ENCODE measurements around the gene EFNA5.

EFNA5 gene

DNA sequence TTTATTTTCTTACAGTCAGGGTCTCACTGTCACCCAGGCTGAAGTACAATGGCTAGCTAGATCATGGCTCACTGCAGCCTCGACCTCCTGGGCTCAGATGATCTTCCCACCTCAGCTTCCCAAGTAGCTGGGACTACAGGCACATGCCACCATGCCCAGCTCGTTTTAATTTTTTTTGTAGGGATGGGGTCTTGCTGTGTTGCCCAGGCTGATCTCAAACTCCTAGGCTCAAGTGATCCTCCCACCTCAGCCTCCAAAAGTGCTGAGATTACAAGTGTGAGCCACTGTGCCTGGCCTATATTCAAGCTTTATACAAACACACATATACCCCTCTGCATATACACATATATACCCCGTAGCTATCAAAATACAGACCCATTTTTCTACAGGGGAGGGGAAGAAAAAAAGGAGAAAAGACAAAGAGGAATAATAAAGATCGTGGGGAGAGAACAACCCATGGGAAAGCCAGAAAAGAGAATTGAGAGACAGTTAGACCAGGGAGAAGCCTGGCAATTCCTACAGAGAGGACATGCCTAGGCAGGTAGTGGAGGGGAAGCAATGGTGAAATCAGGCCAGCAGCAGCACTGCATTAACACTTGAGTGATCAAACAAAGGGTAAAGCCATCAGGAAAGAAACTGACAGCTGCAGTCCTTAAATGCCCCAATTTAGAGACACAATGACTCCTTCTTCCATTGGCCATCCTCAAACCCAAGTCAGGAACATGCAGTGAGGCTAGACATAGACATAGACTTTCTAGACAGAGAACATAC, 102.7 kb downstream of the EFNA5 start:
- DNase-seq, result no peak

DNA sequence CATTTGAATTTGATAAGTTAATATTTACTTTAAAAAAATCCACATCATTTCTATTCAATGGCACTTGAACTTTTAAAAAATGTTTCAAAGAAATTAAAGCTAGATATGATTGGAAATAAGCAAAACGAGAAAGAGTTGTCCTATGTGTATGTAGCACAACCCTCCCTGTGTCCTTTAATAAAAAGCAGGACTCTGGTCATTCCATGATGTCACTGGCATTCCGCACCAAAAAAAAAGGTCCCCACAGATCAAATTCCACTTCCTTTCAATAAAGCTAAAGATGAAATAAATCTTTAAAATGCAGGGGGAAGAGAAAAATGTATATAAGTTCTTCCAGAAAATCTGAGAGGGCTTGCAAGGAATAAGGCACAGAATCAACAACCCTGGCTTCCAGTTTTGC, 103.8 kb downstream of the EFNA5 start:
- DNase-seq, result no peak

DNA sequence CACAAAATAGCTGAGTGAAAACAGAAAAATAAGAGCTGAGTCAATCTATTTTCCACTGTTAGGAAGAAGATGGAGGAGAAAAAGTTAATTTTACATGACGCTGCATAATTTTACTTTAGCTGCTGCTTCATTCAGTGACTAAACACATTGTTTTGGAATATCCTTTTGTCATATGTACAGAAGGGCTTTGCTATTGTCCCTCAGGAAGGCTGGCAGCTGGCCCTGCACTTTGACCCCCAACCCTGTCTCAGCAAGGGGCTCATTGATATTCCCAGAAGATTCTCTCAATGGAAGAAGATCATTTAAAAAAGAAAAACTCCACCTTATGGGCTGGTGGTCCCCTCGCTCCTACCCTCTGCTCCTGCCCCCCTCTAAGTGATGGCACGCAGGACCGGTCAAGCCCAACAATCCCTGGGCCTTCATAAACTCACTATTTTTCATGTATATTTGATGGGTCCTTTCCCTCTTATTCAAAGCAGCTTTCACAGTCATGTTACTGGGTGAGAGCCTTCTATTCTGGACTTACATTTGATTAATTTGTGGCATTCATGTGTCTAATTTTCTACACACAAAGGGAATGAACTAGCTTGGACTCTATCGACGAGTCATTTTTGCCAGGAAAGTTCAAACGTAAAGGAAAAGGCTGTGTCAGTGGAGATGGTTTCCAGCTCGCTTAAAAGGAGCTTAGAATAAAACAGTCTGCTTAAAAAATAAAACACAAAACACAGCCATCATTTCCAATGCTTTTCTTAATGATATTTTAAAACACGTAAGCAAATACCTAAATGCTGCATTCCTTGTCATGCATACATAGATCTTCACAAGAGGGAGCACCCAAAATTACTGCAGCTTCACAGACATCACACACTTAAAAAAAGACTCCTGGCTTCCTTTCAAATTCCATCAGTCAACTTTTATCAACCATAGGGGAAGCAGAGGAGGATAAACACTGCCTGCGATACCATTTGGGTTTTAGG, 104.7 kb downstream of the EFNA5 start:
- no peak for DNase-seq

DNA sequence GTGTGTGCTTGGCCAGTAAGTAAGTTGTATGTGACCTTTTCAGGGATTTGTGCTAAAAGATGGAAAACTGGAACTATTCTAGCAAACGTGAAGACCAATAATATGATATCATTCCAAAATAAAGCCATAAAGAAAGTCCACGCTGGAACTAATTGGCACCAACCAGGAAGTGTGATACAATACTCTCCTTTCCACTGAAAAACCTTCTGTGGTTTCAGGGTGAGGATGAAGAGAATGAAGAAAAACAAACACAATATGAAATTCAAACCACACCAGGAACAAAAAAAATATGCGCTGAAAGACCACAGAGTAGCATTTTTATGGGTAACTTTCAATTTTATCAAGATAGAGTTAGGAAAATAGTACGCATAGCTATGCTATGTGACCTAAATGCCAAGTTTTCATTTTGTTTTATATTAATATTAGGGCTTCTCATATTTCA, 105.8 kb downstream of the EFNA5 start:
- DNase-seq, result no peak

DNA sequence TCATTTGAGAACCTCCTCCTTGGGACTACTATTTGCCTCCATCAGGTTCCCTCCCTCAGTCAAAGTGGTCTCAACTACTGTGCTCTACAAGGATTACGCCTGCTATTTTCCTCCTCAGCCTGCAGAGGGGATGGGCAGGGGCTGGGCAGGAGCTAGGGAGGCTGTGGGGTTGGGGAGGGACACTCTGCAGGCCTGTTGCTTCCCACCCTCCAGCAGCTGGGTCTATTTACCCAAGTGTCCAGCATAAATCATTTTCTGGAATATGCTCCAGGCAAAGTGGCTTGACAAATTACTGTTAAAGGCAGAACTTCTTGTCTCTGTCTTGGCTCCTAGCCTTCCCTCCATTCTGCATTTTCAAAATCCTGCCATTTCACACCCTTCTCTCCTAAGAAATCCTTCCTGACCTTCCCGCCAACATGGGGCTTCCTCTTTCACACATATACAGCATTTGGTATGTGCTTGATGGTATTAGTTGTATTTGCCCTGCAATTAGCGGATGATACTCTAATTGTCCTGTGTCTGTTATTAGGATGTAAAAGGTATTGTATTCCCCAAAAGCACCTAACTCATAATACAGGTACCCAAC, 106.7 kb downstream of the EFNA5 start:
- no peak for DNase-seq

DNA sequence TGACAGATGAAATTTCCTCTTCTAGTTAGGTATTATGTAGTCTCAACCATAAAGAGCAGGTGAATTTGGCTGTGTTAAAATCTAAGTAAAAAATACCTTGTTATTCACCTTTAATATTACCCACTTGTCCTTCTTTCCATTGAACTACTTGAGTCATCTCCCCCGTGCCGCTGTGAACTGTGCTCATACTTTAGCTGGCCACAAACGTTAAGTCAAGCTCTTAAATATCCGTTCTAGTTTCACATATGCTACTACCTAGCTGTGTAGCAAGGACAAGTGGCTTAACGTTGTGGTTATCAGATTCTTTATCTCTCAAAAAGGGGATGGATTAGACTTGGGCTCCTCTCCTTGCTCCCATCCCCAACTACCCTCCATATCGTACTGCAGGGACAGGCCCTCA, 110.4 kb downstream of the EFNA5 start:
- no peak for DNase-seq

DNA sequence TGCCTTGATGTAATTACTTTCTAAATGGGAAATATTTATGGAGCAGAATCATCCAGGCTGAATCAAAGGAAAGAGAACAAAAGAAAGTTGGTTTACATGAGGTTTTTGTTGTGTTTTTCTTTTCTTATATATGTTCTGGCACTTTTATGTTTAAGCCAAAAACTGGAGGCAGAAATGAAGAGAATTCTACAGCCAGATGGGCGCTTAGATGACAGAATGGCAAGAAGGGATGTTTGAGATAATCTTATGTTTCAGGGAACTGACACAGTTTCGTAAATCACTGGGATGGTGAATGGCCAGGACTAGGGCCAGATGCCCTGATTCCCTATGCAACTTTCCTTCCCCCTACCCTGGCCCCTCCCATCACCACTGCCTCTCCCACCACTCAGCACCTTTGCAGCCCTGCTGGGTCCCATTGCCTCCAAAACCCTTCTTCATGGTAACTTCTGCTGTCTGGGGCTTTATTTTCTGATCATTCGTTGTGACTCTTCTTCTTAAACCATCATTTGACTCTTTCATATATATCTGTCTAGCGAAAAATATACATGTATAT, 111.8 kb downstream of the EFNA5 start:
- no peak for DNase-seq

DNA sequence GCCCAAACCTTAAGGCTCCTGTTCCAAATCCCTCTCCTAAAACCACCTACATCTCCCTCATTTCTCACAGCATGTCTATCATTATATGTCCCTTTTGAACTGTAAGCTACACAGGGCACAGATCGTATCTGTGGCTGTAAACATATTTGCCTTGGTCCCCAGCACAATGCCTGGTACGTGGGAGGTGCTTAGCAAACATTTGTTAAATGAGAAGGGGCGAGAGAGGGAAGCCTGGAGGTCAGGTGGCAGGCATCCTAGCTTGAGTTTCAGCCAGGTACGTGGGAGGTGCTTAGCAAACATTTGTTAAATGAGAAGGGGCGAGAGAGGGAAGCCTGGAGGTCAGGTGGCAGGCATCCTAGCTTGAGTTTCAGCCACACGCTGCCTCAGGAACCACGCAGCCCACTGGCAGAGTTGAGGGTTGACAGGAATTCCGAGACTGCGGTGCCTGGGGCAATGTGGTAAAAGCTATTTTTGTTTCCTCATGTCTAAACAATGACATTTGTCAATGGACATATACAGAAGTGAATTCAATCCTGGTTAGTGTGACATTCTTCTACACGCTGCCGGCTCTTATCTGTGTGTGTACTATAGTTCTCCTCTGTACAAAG, 113.6 kb downstream of the EFNA5 start:
- no peak for DNase-seq

DNA sequence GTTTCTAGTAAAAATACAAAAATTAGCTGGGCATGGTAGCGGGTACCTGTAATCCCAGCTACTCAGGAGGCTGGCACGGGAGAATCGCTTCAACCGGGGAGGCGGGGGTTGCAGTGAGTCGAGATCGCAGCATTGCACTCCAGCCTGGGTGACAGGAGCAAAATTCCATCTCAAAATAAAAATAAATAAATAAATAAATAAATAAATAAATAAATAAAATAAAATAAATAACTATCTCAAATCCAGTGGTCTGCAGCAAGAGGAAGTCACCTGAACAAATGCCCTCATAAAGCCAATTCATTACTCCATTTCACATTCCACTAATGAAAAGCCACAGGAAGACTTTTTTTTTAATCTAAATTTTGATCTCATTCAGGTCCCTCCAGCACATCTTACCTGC, 114.2 kb downstream of the EFNA5 start:
- DNase-seq, result no peak

DNA sequence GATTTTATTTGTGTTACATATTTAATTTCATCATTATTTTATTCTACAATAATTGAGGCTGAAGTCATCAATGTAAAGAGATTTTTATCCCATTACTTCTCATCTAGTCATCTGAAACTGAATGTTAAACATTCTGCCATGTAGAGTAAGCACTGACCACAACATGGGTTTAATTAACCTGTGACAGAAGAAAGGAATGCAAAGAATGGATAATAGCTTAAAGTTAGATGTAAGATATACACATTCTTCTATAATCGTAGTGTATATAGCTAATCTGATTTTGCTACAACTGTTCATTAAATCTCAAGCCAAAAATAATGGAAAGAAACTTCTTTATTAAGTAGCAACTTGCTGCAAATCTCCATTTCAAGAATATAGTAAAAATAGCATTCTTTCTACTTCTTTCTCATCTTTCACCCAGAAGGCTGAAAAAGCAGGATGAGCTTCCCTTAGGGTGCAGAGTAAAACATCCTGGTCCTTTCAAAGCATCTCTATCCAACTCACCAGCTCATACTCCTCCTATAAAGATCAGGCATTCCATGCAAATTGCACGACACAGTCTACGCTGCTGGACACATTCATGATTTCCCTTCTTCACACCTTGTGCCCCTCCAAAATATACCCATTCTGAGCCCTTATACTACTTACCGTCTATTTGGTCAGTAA, 115.2 kb downstream of the EFNA5 start:
- no peak for DNase-seq

DNA sequence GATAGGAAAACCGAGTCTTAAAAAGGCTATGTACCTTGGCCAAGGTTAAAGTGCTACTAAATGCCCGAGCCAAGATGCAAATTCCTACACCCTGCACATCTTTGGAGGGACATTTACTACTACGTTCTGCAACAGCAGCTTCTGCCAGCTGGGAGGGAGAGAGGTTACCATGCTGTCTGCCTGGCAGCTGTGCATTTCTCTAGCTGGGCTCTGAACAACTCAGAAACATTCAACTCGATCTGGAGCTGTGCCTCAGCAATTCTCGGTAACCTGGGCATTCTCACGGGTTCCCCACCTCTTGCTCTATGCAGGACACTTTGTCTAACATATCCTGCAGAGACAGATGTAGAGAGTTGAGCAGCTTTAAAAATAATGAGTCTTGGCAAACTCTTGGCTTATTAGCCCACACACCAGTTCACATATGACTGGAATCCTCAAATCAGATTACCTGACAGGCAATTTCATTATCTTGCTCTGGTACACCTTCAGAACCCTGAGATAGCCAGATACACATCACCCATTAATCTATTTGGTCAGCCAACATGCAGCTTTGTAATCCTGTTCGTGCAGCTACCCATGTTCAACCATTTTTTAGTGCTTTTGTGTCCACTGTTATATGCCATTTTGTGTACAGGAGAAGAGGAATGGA, 115.8 kb downstream of the EFNA5 start:
- no peak for DNase-seq

DNA sequence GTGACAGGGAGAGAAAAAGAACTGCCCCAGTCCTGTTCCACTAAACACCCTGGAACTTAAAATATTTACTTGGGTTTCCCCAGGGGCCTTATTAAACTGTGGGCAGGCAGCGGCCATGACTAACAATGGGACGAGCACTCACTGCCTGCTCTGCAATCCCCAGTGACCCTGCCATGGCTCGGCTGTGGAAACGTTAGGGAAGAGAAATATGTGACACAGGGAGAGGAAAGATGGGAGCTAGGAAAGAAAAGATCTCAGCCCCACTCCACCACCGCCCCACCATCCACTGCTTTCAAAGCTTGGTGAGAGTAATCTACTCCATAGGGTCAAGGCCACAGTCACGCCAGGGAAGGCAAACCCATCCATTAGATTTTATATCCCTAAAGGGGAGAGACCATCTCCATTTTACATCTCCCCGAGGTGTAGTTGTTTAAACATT, 117.6 kb downstream of the EFNA5 start:
- DNase-seq, result no peak

DNA sequence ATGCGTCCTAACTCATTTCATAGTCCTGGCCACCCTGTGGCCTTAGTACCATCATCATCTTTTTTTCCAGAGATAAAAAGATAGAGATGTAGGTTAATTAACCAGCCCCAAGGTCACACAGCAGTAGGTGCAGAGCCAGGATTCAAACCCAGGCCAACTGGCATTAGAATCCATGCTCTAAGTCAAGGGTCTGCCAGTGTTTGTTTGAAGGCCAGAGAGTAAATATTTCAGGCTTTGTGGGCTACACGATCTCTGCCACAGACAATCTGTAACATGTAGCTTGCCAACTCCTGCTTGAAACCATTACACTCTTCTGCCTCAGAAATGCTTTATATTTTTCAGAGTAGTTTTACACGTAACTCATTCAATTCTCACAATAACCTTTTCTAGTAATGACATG, 119.6 kb downstream of the EFNA5 start:
- no peak for DNase-seq

DNA sequence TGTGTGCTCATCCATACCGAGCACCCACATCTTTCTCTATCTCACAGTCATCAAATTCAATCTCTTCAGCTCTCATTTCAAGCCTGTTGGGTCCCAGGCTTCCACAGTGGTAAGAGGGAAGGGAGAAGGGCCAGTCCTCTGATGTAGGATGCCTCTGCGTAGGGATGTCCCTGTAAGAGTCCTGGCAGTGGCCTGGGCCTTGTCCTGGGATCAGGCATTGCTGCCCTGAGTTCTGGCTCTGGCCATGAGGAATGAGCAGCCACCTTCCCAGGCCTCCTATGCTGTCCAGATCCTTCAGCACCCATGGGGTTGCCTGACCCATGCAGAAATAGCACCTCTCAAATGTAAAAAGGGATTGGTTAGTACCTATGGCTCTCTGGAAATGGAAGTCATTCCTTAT, 121.2 kb downstream of the EFNA5 start:
- DNase-seq, result no peak

DNA sequence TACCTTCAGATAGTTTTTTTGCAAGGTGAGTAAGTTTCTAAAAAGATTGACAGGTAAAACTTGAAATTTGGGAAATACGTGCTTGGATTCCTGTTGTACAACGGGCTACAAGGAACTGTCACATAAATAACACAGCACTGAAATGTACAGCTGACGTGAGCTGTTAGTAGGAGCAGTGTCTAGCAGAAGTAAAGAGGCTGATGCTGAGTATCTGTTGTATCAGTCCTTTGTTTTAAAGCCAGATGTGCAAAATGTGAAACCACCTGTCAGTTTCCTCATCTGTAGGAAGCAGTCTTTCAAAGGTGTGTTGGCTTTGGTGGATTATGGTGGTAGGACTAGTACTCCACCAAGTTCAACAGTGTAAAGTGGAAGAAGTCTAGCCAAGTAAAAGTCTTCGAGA, 122.3 kb downstream of the EFNA5 start:
- no peak for DNase-seq

DNA sequence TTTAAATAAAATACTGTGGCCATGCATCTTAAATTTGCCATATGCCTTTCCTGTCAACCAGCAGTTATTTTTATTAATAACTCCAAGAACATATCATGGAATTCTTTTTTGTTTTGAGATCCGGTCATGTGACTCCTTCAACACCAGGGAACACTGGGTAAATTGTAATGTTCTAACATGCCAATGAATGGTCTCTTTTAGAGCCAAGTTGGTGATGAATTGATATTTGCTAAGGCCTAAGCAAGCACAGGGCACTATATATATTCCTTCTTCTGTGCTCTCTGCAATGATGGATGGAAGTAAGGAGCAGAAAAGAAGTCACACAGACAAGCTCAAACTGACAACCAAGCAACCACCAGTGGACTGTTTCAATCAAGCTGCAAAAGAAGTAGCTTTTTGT, 124.0 kb downstream of the EFNA5 start:
- DNase-seq, result no peak

DNA sequence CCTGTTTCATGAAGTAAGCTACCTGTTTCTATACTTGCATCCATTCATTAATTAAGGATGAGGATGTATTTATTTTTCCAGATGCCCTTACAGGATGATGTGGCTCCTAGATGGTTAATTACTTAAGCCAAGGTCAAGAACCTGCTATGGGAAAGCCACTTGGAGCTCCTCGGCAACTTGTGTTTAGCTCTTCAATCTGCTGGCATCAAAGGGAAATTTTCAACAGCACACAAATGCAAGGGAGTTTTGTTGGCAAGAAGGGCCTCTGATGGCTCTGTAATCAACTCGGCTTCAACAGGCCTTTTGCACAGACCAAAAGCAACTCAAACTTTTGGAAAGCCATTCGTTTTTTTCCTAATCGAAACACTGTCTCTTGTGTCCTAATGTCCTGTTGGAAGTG, 125.3 kb downstream of the EFNA5 start:
- DNase-seq, result no peak

DNA sequence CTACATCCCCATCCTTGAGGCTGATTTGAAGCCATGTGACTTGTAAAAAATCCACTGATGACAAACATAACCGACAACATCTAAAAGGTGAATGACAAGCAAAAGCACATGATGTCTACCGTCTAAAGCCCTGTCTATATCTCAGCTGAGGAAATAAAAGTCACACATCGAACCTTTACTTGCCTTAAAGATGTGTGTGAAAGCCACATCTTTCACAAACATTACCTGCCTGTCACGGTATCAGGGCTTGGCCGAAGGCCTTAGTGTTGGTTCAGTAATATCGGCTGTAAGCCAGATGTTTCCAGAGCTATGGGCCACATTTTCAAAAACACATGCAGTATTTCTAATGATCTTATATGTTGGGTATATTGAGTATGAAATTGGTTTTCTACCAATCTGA, 125.8 kb downstream of the EFNA5 start:
- no peak for DNase-seq

DNA sequence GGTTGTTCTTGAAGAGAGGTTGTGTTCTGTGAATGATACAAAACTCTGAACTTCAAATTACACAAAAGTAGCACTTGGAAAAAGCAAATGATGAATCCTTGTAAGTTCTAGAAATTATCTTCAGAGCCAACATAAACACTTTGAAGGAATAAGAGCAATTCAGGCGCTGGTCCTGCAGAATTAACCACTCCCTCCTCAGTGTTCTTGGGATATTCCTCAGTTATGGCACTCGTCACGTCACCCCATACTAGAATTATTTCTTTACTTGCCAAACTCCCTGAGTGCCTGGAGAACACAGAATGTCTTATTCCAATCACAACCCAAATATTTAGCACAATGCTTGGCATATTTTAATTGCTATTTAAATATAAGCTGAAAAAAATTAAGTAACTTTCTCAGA, 126.3 kb downstream of the EFNA5 start:
- DNase-seq, result no peak

DNA sequence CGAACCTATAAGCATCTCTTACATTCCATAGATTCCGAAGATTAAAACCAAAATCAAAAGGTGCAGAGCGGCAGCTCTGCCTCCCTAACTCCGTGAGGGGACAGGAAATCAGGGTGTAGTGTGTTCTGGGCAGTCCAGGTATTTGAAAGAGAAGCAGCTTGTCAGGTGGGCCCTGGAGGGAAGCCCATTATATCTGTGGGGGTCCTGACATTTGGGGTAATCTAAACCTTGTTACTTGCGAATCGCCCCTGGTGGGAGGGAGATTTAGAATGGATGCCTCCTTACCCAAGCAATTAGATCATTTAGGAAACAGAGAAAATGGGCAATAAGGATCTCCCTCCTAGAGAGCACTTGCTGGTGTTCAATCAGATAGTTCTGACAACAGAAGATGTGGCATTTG, 126.9 kb downstream of the EFNA5 start:
- DNase-seq, result no peak

DNA sequence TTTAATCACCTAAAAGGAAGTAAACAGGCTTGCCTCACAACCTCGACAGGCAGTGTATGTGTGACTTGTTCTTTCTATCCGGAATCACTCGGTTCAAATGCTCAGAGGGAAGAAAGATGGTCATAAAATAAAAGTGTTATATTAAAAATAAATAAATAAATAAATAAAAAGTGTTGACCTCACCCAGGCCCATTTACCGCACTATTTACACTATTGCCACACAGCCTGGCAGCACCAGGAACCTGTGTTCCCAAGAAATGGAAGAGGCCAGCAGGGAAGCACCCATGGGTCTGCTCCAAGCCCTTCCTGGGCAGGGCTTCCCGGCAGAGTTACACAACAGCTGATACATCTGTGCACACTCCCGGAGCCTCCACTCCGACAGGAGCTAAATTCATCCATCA, 127.9 kb downstream of the EFNA5 start:
- DNase-seq, result no peak

DNA sequence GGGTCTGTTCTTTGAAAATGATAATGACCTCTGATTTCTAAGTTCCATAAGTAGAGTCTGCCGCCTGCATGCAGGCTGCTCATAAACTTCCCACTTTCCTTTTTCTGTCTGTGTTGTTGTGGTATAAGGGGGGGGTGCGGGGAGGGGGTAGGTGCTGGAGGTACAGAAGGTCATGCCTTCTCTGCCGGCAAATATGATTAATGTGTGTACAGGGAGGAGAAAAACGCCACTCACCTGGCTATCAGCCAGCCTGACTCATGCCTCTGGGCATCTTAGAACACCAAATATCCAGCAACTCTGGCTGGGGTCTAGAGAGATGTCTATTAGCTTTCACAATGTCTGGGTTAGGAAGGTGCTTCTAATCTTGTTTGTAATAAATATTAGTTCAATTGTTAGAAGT, 128.3 kb downstream of the EFNA5 start:
- DNase-seq, result no peak
